Spleen (tissue), 7 donors: ENCODE results near the gene SKAP2.

Source experiments
- CTCF ChIP-seq, 11 experiments: fragments of 200-600 bp in 7 of 11; fragments of 450-650 bp in 4 of 11; sonication (generic) in 4 of 11; IDR thresholded peaks in 8 of 11; conservative IDR thresholded peaks in 3 of 11; 1 replicate in 7 of 11; 2 replicates in 4 of 11; pipeline versions ENCODE4 v1.4.0 to v1.8.0; 2016 to 2021; ENCODE audit warnings: antibody characterized with exemption in 11 of 11, inconsistent platforms in 4 of 11, mild to moderate bottlenecking in 1 of 11
- POLR2A ChIP-seq, 3 donors: fragments of 450-650 bp; IDR thresholded peaks; one replicate each; pipeline ENCODE4 v1.5.1; 2017; ENCODE audit warnings: antibody characterized with exemption in 3 of 3, mild to moderate bottlenecking in 1 of 3
- donor health status: DM: no; HTN: no; CAD: no; lungs with moderate emphysema.
- donor health status: DM: no; HTN: no; CAD: no.
- donor health status: DM: no; HTN: no; CAD: no.

- no peak for TF ChIP-seq CTCF (IDR thresholded peaks at IDR 0.05 in 8 of 11, conservative IDR thresholded peaks at IDR 0.05 in 3 of 11)
- TF ChIP-seq POLR2A (IDR thresholded peaks at IDR 0.05): no peak
Measured at GRCh38 chr7:26782501-26782900, 81.9 kb downstream of the SKAP2 start.
